ENCODE measurements around the gene MYBPC2.

DNA sequence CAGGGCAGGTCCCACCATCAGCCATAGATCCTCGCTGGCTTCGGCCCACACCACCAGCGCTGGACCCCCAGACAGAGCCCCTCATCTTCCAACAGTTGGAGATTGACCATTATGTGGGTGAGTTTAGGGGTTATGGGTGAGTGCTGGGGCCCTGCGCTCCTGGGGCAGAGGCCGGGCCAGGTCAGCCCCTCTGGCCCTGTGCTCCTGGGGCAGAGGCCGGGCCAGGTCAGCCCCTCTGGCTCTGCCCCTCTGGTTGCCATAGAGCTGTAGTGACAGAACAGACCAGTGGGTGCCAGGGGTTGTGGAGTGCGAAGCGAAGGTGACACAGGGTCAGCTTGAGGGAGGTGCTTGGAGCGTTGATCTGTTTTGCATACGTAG, 33.3 kb upstream of the MYBPC2 start:
- TF ChIP-seq, protein P1, sequence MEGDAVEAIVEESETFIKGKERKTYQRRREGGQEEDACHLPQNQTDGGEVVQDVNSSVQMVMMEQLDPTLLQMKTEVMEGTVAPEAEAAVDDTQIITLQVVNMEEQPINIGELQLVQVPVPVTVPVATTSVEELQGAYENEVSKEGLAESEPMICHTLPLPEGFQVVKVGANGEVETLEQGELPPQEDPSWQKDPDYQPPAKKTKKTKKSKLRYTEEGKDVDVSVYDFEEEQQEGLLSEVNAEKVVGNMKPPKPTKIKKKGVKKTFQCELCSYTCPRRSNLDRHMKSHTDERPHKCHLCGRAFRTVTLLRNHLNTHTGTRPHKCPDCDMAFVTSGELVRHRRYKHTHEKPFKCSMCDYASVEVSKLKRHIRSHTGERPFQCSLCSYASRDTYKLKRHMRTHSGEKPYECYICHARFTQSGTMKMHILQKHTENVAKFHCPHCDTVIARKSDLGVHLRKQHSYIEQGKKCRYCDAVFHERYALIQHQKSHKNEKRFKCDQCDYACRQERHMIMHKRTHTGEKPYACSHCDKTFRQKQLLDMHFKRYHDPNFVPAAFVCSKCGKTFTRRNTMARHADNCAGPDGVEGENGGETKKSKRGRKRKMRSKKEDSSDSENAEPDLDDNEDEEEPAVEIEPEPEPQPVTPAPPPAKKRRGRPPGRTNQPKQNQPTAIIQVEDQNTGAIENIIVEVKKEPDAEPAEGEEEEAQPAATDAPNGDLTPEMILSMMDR (IDR thresholded peaks at IDR 0.05 in 4 of 5, conservative IDR thresholded peaks at IDR 0.05 in 1 of 5): no peak
- TF ChIP-seq POLR2A (IDR thresholded peaks at IDR 0.05): no peak
